WTC11 (cell line): ENCODE data around the gene PPP1R14C. TPM values are rescaled to one million over a fixed set of nuclear protein-coding genes. Genes with fewer than 3 reads are reported as not detected.

Experiments used
- ATAC-seq: fragments of 200-7000 bp; cut with Tn5 transposase; 2 replicates; pipeline ENCODE4 v1.10.0; 2021; ENCODE audit warnings: mild to moderate bottlenecking, moderate library complexity
- Bru-seq: library from RNA; stranded (reverse); fragments of 400-500 nt; gene quantifications from one replicate; lab custom pipeline; 2021; lab: Mats Ljungman, UMichigan
- CTCF ChIA-PET: fragments of 300-600 bp; sonication (Branson Sonifier 250); formaldehyde crosslinking; loops from one replicate; lab custom pipeline; 2021; ENCODE audit warnings: antibody characterized with exemption; lab: Charles Lee
- POLR2A ChIA-PET: fragments of 350-600 bp; sonication (Branson Sonifier 250); formaldehyde crosslinking; loops from one replicate; lab custom pipeline; 2021; ENCODE audit warnings: antibody characterized with exemption; lab: Charles Lee
- DNase-seq: peaks from one replicate; pipeline ENCODE4 v3.0.0; 2021; ENCODE audit warnings: low spot score
- H3K27ac Mint-ChIP-seq: 2 replicates; pipeline ENCODE4 v1.8.0; 2021; ENCODE audit warnings: mixed read lengths
- H3K27me3 Mint-ChIP-seq: 2 replicates; pipeline ENCODE4 v1.8.0; 2021; ENCODE audit warnings: low read depth, mild to moderate bottlenecking, moderate library complexity, mixed read lengths
- H3K36me3 Mint-ChIP-seq: 2 replicates; pipeline ENCODE4 v1.8.0; 2021; ENCODE audit warnings: mixed read lengths
- H3K4me1 Mint-ChIP-seq: 2 replicates; pipeline ENCODE4 v1.8.0; 2022; ENCODE audit warnings: mixed read lengths
- H3K4me3 Mint-ChIP-seq: 2 replicates; pipeline ENCODE4 v1.8.0; 2021; ENCODE audit warnings: mild to moderate bottlenecking, moderate library complexity, mixed read lengths
- H3K9me3 Mint-ChIP-seq: 2 replicates; pipeline ENCODE4 v1.8.0; 2021; ENCODE audit warnings: mixed read lengths
- ELF4 ChIP-seq: sonication (generic); formaldehyde crosslinking; IDR thresholded peaks from 2 replicates; pipeline ENCODE4 v1.8.1; 2022; ENCODE audit warnings: low read depth, mild to moderate bottlenecking, moderate library complexity, missing genetic modification reagents
- FOXK1 ChIP-seq: sonication (generic); formaldehyde crosslinking; IDR thresholded peaks from 2 replicates; pipeline ENCODE4 v1.8.0; 2022; ENCODE audit warnings: mild to moderate bottlenecking, moderate library complexity, missing genetic modification reagents
- FOXP1 ChIP-seq: sonication (generic); formaldehyde crosslinking; IDR thresholded peaks from 2 replicates; pipeline ENCODE4 v1.8.0; 2022; ENCODE audit warnings: missing genetic modification reagents, mild to moderate bottlenecking, moderate library complexity, borderline replicate concordance
- GABPB1 ChIP-seq: sonication (generic); formaldehyde crosslinking; IDR thresholded peaks from 2 replicates; pipeline ENCODE4 v1.8.1; 2023; ENCODE audit warnings: mild to moderate bottlenecking, missing genetic modification reagents
- NR2C2 ChIP-seq: sonication (generic); formaldehyde crosslinking; IDR thresholded peaks from 2 replicates; pipeline ENCODE4 v1.8.0; 2022; ENCODE audit warnings: mild to moderate bottlenecking, missing genetic modification reagents
- SMAD4 ChIP-seq: sonication (generic); formaldehyde crosslinking; IDR thresholded peaks from 2 replicates; pipeline ENCODE4 v1.8.0; 2022; ENCODE audit warnings: mild to moderate bottlenecking, missing genetic modification reagents
- SOX15 ChIP-seq: fragments of 250-450 bp; sonication (Bioruptor Pico); IDR thresholded peaks from 2 replicates; pipeline ENCODE4 v1.9.0; 2021; ENCODE audit warnings: mild to moderate bottlenecking
- ZNF232 ChIP-seq: sonication (generic); formaldehyde crosslinking; IDR thresholded peaks from 2 replicates; pipeline ENCODE4 v1.8.0; 2022; ENCODE audit warnings: mild to moderate bottlenecking, missing genetic modification reagents
- ZNF317 ChIP-seq: sonication (generic); formaldehyde crosslinking; IDR thresholded peaks from 2 replicates; pipeline ENCODE4 v1.8.1; 2023; ENCODE audit warnings: low read depth, mild to moderate bottlenecking, moderate library complexity, missing genetic modification reagents, borderline replicate concordance
- long read RNA-seq, 3 experiments: library from RNA in 1 of 3; library from capped mRNA in 1 of 3; library from polyadenylated mRNA in 1 of 3; unstranded in 2 of 3; stranded (forward) in 1 of 3; transcript quantifications; one replicate each; pipeline ENCODE4 v2.0.0, GENCODE V29; 2021
- total RNA-seq: library from RNA; stranded (reverse); gene quantifications from 3 replicates; pipeline ENCODE4 v1.2.3, GENCODE V29; 2021
- TF ChIP-seq, protein P1 (sequence below): sonication (generic); formaldehyde crosslinking; conservative IDR thresholded peaks from 2 replicates; pipeline ENCODE4 v1.8.1; 2023; ENCODE audit warnings: mild to moderate bottlenecking, low read depth, missing genetic modification reagents, moderate library complexity
- TF ChIP-seq, protein P2 (sequence below): fragments of 250-450 bp; sonication (Bioruptor Pico); conservative IDR thresholded peaks from 2 replicates; pipeline ENCODE4 v1.9.0; 2021; ENCODE audit warnings: mild to moderate bottlenecking
- TF ChIP-seq, protein P3 (sequence below): sonication (generic); formaldehyde crosslinking; IDR thresholded peaks from 2 replicates; pipeline ENCODE4 v1.8.0; 2022; ENCODE audit warnings: mild to moderate bottlenecking, missing genetic modification reagents
- TF ChIP-seq, protein P4 (sequence below): fragments of 250-450 bp; sonication (Bioruptor Pico); IDR thresholded peaks from 2 replicates; pipeline ENCODE4 v1.9.0; 2021; ENCODE audit warnings: mild to moderate bottlenecking, borderline replicate concordance
- TF ChIP-seq, protein P5 (sequence below): sonication (generic); formaldehyde crosslinking; IDR thresholded peaks from 2 replicates; pipeline ENCODE4 v1.8.0; 2022; ENCODE audit warnings: missing genetic modification reagents
- TF ChIP-seq, protein P6 (sequence below): fragments of 250-450 bp; sonication (Bioruptor Pico); IDR thresholded peaks from 2 replicates; pipeline ENCODE4 v1.8.0; 2021; ENCODE audit warnings: mild to moderate bottlenecking
- TF ChIP-seq, protein P7 (sequence below): sonication (generic); formaldehyde crosslinking; IDR thresholded peaks from 2 replicates; pipeline ENCODE4 v1.8.0; 2022; ENCODE audit warnings: mild to moderate bottlenecking, missing genetic modification reagents

PPP1R14C gene, protein sequence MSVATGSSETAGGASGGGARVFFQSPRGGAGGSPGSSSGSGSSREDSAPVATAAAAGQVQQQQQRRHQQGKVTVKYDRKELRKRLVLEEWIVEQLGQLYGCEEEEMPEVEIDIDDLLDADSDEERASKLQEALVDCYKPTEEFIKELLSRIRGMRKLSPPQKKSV
- total RNA-seq (0.66 to 1.1 TPM (median 0.80 TPM) in 3 replicates), Bru-seq, nascent RNA (percentile 13 among the genes with signal in this experiment)
- long read RNA-seq, experiment 1, transcript PPP1R14C-201 (4 exons, 2,152 nt) = major isoform, 6 of 6 reads
- long read RNA-seq, experiment 1, partial matches to known transcripts = 0 of 6 reads
- long read RNA-seq, experiment 1, other reads (novel, unspliced or antisense) = 0 of 6 reads
- long read RNA-seq, experiment 2, partial matches to known transcripts = 1 of 2 reads
- long read RNA-seq, experiment 2, other reads (novel, unspliced or antisense) = 0 of 2 reads
- long read RNA-seq, experiment 3, partial matches to known transcripts = 0 of 1 reads
- long read RNA-seq, experiment 3, other reads (novel, unspliced or antisense) = 1 of 1 reads

DNA sequence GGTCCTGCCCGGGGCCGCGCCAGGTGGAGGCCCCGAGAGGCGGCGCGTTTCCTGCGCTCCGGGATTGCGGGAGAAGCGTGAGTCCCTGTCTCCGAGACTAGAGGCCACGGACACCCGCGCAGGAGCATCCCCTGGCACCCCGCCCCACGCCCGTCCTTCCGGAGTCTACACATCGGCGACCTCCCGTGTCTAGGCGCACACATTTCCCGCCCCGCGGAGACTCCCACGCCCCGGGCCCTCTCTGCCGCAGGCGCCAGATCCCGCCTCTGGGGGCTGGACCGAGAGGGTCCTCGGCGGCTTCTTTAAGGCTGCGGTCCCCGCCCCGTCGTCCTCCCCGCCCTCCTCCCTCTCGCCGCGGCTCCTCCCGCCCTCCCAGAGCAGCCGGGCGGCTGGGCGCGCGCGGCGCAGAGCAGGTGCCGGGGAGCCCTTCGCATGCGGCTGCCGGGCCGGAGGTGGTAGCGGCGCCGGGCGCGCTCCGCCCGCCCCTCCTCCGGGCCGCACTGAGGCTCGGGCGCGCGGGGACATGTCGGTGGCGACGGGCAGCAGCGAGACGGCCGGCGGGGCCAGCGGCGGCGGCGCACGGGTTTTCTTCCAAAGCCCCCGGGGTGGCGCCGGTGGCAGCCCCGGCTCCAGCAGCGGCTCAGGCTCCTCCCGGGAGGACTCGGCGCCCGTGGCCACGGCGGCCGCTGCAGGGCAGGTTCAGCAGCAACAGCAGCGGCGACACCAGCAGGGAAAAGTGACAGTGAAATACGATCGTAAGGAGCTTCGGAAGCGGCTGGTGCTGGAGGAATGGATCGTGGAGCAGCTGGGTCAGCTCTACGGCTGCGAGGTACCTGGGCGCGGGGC lies at the start of gene PPP1R14C:
PPP1R14C (plus strand) TSS at position 375 of the 846 bp plus-strand sequence; CDS start at position 524, 149 bp downstream.
- ChIA-PET POLR2A (interaction anchor here (0.6 to 1.1 kb wide), 2 partner anchors 12 to 117 kb away, joined by 3 to 4 read pairs; partner anchors contain the start of gene RAET1L), CTCF (interaction anchor here (1.4 to 2.7 kb wide), 2 partner anchors 62 to 72 kb away, joined by 15 to 24 read pairs; no protein-coding TSS in a partner anchor)
- H3K4me3 Mint-ChIP-seq = peak within 1 kb of the TSS; percentile 75
- peaks cover 31% of the 10 kb centered on the region for H3K4me1 Mint-ChIP-seq
- DNase-seq = peak; percentile 71
- peak; percentile 76 for ATAC-seq
- H3K27ac Mint-ChIP-seq = no peak within 1 kb of the TSS
- no peaks in the 10 kb centered on the region for H3K36me3 Mint-ChIP-seq
- H3K27me3 Mint-ChIP-seq = peaks cover 74% of the 10 kb centered on the region
- H3K9me3 Mint-ChIP-seq = peaks cover 2% of the 10 kb centered on the region
- TF ChIP-seq ZNF317 (CRISPR knock-in tag) (no peak), SMAD4 (CRISPR knock-in tag) (no peak), FOXK1 (CRISPR knock-in tag) (peak; percentile 37; the same call in 1 of the 2 replicates), FOXP1 (CRISPR knock-in tag) (0 out of 2 replicates have a peak, but pooled peaks have one; percentile 22), ZNF232 (no peak), ELF4 (CRISPR knock-in tag) (0 out of 2 replicates have a peak, but pooled peaks have one; percentile 20), GABPB1 (CRISPR knock-in tag) (no peak), NR2C2 (CRISPR knock-in tag) (no peak), SOX15 (no peak)
- TF ChIP-seq, protein P1, sequence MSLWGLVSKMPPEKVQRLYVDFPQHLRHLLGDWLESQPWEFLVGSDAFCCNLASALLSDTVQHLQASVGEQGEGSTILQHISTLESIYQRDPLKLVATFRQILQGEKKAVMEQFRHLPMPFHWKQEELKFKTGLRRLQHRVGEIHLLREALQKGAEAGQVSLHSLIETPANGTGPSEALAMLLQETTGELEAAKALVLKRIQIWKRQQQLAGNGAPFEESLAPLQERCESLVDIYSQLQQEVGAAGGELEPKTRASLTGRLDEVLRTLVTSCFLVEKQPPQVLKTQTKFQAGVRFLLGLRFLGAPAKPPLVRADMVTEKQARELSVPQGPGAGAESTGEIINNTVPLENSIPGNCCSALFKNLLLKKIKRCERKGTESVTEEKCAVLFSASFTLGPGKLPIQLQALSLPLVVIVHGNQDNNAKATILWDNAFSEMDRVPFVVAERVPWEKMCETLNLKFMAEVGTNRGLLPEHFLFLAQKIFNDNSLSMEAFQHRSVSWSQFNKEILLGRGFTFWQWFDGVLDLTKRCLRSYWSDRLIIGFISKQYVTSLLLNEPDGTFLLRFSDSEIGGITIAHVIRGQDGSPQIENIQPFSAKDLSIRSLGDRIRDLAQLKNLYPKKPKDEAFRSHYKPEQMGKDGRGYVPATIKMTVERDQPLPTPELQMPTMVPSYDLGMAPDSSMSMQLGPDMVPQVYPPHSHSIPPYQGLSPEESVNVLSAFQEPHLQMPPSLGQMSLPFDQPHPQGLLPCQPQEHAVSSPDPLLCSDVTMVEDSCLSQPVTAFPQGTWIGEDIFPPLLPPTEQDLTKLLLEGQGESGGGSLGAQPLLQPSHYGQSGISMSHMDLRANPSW (CRISPR knock-in tag) = no peak
- TF ChIP-seq, protein P2, sequence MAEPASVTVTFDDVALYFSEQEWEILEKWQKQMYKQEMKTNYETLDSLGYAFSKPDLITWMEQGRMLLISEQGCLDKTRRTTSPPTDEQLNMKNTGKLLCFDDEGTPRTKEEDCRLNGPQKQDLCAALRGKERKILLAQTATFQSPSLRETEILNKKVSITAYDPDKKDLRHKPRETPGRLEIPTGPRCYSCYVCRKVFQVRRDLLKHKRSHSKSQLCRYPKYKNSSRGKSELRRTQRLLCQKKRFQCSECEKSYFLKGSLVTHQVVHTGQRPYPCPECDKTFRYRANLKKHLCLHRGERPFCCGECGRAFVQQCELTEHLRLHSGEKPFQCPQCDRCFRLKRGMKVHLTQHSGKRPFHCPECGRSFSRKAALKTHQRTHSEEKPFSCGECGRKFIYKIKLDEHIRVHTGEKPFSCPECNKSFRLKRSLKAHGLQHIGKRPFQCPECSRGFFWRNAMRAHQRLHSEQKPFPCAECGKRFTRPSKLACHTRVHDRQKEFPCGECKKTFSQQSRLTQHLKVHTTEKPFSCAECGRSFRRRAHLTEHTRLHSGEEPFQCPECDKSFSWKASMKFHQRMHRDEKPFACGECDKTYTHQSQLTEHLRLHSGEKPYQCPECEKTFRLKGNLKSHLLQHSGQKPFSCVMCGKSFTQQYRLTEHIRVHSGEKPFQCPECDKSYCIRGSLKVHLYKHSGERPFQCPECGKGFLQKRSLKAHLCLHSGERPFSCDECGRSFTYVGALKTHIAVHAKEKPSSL = no peak
- TF ChIP-seq, protein P3, sequence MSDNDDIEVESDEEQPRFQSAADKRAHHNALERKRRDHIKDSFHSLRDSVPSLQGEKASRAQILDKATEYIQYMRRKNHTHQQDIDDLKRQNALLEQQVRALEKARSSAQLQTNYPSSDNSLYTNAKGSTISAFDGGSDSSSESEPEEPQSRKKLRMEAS = no peak; the same call in 1 of the 2 replicates
- TF ChIP-seq, protein P4, sequence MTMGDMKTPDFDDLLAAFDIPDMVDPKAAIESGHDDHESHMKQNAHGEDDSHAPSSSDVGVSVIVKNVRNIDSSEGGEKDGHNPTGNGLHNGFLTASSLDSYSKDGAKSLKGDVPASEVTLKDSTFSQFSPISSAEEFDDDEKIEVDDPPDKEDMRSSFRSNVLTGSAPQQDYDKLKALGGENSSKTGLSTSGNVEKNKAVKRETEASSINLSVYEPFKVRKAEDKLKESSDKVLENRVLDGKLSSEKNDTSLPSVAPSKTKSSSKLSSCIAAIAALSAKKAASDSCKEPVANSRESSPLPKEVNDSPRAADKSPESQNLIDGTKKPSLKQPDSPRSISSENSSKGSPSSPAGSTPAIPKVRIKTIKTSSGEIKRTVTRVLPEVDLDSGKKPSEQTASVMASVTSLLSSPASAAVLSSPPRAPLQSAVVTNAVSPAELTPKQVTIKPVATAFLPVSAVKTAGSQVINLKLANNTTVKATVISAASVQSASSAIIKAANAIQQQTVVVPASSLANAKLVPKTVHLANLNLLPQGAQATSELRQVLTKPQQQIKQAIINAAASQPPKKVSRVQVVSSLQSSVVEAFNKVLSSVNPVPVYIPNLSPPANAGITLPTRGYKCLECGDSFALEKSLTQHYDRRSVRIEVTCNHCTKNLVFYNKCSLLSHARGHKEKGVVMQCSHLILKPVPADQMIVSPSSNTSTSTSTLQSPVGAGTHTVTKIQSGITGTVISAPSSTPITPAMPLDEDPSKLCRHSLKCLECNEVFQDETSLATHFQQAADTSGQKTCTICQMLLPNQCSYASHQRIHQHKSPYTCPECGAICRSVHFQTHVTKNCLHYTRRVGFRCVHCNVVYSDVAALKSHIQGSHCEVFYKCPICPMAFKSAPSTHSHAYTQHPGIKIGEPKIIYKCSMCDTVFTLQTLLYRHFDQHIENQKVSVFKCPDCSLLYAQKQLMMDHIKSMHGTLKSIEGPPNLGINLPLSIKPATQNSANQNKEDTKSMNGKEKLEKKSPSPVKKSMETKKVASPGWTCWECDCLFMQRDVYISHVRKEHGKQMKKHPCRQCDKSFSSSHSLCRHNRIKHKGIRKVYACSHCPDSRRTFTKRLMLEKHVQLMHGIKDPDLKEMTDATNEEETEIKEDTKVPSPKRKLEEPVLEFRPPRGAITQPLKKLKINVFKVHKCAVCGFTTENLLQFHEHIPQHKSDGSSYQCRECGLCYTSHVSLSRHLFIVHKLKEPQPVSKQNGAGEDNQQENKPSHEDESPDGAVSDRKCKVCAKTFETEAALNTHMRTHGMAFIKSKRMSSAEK = no peak
- TF ChIP-seq, protein P5, sequence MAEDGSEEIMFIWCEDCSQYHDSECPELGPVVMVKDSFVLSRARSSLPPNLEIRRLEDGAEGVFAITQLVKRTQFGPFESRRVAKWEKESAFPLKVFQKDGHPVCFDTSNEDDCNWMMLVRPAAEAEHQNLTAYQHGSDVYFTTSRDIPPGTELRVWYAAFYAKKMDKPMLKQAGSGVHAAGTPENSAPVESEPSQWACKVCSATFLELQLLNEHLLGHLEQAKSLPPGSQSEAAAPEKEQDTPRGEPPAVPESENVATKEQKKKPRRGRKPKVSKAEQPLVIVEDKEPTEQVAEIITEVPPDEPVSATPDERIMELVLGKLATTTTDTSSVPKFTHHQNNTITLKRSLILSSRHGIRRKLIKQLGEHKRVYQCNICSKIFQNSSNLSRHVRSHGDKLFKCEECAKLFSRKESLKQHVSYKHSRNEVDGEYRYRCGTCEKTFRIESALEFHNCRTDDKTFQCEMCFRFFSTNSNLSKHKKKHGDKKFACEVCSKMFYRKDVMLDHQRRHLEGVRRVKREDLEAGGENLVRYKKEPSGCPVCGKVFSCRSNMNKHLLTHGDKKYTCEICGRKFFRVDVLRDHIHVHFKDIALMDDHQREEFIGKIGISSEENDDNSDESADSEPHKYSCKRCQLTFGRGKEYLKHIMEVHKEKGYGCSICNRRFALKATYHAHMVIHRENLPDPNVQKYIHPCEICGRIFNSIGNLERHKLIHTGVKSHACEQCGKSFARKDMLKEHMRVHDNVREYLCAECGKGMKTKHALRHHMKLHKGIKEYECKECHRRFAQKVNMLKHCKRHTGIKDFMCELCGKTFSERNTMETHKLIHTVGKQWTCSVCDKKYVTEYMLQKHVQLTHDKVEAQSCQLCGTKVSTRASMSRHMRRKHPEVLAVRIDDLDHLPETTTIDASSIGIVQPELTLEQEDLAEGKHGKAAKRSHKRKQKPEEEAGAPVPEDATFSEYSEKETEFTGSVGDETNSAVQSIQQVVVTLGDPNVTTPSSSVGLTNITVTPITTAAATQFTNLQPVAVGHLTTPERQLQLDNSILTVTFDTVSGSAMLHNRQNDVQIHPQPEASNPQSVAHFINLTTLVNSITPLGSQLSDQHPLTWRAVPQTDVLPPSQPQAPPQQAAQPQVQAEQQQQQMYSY (CRISPR knock-in tag) = no peak
- TF ChIP-seq, protein P6, sequence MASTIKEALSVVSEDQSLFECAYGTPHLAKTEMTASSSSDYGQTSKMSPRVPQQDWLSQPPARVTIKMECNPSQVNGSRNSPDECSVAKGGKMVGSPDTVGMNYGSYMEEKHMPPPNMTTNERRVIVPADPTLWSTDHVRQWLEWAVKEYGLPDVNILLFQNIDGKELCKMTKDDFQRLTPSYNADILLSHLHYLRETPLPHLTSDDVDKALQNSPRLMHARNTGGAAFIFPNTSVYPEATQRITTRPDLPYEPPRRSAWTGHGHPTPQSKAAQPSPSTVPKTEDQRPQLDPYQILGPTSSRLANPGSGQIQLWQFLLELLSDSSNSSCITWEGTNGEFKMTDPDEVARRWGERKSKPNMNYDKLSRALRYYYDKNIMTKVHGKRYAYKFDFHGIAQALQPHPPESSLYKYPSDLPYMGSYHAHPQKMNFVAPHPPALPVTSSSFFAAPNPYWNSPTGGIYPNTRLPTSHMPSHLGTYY = no peak
- TF ChIP-seq, protein P7, sequence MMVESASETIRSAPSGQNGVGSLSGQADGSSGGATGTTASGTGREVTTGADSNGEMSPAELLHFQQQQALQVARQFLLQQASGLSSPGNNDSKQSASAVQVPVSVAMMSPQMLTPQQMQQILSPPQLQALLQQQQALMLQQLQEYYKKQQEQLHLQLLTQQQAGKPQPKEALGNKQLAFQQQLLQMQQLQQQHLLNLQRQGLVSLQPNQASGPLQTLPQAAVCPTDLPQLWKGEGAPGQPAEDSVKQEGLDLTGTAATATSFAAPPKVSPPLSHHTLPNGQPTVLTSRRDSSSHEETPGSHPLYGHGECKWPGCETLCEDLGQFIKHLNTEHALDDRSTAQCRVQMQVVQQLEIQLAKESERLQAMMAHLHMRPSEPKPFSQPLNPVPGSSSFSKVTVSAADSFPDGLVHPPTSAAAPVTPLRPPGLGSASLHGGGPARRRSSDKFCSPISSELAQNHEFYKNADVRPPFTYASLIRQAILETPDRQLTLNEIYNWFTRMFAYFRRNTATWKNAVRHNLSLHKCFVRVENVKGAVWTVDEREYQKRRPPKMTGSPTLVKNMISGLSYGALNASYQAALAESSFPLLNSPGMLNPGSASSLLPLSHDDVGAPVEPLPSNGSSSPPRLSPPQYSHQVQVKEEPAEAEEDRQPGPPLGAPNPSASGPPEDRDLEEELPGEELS (CRISPR knock-in tag) = peak; percentile 74; the same call in 1 of the 2 replicates
